Measurements from ENCODE around the gene LDLRAD1.

LDLRAD1 gene

DNA sequence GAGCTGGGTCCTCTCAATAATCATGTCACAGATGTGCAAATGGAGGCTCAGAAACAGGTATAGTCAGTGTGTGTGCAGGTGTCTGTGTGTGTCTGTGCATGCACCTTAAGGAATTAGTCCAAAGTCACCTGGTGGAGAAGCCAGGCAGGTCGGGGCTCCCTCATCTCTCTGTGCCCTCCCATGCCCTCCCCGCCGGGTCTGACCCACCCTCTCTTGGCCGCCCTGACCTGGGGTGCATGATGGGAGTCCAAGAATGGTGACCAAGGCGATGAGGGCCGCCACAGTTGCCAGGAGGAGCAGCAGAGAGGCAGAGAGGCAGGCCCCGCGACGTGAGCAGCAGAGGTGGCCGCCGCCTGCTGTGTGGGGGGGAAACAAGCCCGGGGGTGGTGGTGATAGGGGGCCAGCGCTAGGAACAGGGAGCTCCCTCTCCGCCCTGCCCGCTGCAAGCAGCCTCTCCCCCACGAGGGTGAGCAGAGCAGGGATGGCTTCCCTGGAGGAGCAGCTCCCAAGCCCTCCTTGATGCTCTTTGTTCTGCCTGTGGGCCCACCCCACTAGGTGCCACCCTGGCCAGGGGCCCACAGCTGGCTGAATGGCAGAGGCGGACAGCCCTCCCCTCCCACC, 3.9 kb downstream of the LDLRAD1 start:
- in situ Hi-C loops (cut with MboI; ENCODE audit: low pct_unique_long_range_greater_than_20kb, low sequenced_read_pairs, unreplicated experiment): no loop called here

DNA sequence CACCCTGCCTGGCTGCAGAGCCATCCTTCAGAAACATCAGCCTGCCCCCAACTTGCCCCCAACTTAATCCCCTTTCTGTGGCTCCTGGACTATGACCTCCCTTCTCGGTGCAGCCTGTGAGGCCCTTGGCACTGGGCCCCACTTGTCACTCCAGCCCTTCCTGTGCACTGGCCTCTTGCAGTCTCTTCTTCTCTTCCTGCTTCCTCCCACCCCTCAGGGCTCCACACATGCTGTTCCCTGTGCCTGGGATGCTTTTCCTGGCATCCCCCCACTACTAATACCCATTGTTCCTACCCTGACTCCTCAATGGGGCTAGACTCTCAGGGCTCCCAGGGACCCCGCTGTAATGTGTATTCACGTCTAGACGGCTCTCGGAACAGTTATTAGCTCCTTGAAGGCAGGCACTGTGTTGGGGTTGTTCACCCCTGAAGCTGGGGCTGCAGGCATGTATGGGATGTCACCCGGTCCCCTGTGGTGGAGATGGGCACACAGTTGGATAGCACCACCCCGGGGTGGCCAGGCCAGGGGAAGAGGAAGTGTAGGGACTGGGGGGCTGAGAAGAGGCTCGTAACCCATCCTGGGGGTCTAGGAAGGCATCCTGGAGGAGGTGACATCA, 4.5 kb downstream of the LDLRAD1 start:
- TF ChIP-seq, protein P1, sequence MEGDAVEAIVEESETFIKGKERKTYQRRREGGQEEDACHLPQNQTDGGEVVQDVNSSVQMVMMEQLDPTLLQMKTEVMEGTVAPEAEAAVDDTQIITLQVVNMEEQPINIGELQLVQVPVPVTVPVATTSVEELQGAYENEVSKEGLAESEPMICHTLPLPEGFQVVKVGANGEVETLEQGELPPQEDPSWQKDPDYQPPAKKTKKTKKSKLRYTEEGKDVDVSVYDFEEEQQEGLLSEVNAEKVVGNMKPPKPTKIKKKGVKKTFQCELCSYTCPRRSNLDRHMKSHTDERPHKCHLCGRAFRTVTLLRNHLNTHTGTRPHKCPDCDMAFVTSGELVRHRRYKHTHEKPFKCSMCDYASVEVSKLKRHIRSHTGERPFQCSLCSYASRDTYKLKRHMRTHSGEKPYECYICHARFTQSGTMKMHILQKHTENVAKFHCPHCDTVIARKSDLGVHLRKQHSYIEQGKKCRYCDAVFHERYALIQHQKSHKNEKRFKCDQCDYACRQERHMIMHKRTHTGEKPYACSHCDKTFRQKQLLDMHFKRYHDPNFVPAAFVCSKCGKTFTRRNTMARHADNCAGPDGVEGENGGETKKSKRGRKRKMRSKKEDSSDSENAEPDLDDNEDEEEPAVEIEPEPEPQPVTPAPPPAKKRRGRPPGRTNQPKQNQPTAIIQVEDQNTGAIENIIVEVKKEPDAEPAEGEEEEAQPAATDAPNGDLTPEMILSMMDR (IDR thresholded peaks at IDR 0.05; ENCODE audit: extremely low read depth, insufficient read depth, missing control alignments): no peak
- in situ Hi-C loops (cut with MboI; ENCODE audit: low pct_unique_long_range_greater_than_20kb, low sequenced_read_pairs, unreplicated experiment): no loop called here
- DNase-seq (ENCODE audit: low spot score): no peak

More for the DNA sequence above, 3.9 kb downstream of the LDLRAD1 start:
- DNase-seq (ENCODE audit: low spot score): no peak
- TF ChIP-seq, protein P1 (IDR thresholded peaks at IDR 0.05; ENCODE audit: extremely low read depth, insufficient read depth, missing control alignments): no peak

DNA sequence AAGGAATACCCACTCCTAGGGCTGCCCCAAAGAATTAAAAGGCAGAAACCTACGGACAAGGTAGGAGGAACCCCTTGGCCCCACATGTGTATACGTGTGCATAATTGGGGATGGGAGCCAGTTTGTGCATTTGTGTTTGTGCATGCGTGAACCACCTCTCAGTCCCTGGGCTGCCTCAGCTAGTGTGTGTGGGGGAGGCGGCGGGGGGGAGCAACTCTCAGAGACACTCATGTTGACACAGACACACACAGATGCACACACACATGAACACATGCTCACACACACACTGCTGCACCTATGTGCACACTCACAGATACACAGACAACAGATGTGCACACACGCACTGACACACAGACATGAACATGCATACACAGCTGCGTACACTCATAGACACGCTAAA, 5.1 kb downstream of the LDLRAD1 start:
- DNase-seq (ENCODE audit: low spot score): no peak
- in situ Hi-C loops (cut with MboI; ENCODE audit: low pct_unique_long_range_greater_than_20kb, low sequenced_read_pairs, unreplicated experiment): no loop called here
- TF ChIP-seq, protein P1 (IDR thresholded peaks at IDR 0.05; ENCODE audit: extremely low read depth, insufficient read depth, missing control alignments): no peak

DNA sequence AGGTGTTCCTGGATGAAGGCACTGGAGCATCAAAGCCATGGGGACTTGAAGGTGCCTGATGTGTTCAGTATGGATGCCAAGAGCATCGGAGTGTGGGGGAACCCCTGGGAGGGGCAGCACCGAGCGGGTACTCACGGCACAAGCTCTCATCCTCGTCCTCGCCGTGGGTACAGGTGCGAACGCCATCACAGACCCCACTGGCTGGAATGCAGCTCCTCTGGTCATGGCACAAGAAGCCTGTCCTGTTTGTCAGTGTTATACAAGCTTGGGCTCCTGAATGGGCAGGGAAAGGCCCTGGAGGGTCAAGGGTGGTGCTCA, 6.0 kb downstream of the LDLRAD1 start:
- TF ChIP-seq, protein P1 (IDR thresholded peaks at IDR 0.05; ENCODE audit: extremely low read depth, insufficient read depth, missing control alignments): no peak
- in situ Hi-C loops (cut with MboI; ENCODE audit: low pct_unique_long_range_greater_than_20kb, low sequenced_read_pairs, unreplicated experiment): no loop called here
- no peak for DNase-seq (ENCODE audit: low spot score)

DNA sequence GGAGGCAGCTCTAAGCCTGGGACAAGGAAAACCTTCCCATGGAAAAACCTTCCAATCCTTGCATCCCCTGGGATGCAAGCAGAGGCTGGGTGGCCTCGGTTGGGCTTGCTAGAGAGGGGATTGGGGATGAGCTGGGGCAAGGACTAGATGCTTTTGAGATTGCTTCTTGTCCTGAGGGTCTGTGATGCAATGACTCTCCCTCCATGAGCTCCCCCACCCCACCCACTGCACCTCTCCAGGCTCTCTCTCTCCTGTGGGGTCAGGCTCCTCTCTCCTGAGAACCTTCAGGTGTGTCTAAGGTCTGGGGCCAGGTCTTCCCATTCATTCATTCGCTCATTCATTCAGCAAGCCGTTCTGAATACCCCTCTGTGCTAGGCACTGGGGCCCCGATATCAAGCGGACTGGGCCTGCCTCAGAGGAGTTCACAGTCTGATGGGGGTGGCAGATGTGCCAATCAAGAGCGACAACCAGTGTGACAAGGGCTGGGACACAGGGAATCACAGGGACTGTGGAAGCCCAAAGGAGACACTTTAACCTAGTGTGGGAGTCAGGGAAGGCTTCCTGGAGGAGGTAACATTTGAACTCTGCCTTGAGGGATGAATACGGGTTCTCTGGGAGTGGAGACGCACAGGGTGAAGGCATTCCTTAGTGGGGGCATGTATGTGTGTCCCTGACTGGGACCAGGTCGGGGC, 6.5 kb downstream of the LDLRAD1 start:
- in situ Hi-C loops (cut with MboI; ENCODE audit: low pct_unique_long_range_greater_than_20kb, low sequenced_read_pairs, unreplicated experiment): no loop called here
- no peak for DNase-seq (ENCODE audit: low spot score)
- TF ChIP-seq, protein P1 (IDR thresholded peaks at IDR 0.05; ENCODE audit: extremely low read depth, insufficient read depth, missing control alignments): no peak

DNA sequence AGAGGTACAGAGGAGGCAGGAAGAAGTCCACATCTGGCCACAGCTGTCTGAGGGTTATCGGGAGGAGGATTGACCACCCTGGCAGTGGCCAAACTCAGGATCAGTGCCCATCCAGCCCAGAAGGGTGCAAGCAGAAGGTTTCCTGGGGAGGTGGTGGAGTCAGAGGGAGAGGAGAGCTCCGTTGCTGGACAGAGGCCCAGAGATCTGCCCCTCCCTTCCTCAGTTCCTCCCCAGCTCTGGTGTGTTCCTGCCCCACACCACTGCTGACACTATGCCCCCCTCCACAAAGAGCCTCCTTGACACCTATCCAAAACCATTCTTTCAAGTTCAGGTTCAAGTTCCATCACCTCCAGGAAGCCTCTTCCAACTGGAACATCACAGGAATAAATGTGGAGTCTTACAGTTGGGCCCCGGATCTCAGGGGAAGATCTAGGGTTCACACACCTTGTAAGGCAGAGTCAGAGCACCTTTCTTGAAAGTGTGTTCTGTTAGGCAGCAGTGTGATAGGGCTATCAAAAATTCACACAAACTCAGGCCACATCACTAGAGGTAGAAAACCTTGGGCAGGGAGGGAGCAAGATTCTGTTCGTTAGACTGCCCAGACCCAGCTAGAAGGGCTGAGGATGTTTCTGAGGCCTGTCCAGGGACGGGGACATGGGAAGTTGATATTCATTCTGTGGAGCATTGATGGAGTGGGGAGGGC, 7.4 kb downstream of the LDLRAD1 start:
- in situ Hi-C loops (cut with MboI; ENCODE audit: low pct_unique_long_range_greater_than_20kb, low sequenced_read_pairs, unreplicated experiment): no loop called here
- TF ChIP-seq, protein P1 (IDR thresholded peaks at IDR 0.05; ENCODE audit: extremely low read depth, insufficient read depth, missing control alignments): no peak
- no peak for DNase-seq (ENCODE audit: low spot score)

Data from GM13977 (cell line).